DOHH2 (cell line): Measurements from ENCODE around the gene DNASE2.

Source experiments
- H3F3A ChIP-seq: fragments of 200-600 bp; sonication (generic), shearing (Covaris generic); 2 replicates; pipeline ENCODE4 v1.6.0; 2016; ENCODE audit warnings: antibody characterized with exemption, mild to moderate bottlenecking; ENCODE audit not compliant: control insufficient read depth, insufficient read depth
- H3K27ac ChIP-seq: fragments of 200-600 bp; sonication (generic); 2 replicates; pipeline ENCODE4 v1.5.1; 2014; ENCODE audit warnings: low read depth, mild to moderate bottlenecking, low read length, moderate library complexity
- H3K27me3 ChIP-seq: fragments of 200-600 bp; sonication (generic); 2 replicates; pipeline ENCODE4 v1.6.1; 2014; ENCODE audit warnings: mild to moderate bottlenecking, low read length, mixed read lengths; ENCODE audit not compliant: control insufficient read depth
- H3K36me3 ChIP-seq: fragments of 200-600 bp; sonication (generic); 2 replicates; pipeline ENCODE4 v1.6.1; 2014; ENCODE audit warnings: mild to moderate bottlenecking, low read length, moderate library complexity, mixed read lengths; ENCODE audit not compliant: control insufficient read depth
- H3K4me1 ChIP-seq: fragments of 200-600 bp; sonication (generic); 2 replicates; pipeline ENCODE4 v1.6.1; 2014; ENCODE audit warnings: mild to moderate bottlenecking, low read length, mixed read lengths; ENCODE audit not compliant: control insufficient read depth
- H3K4me2 ChIP-seq: fragments of 200-600 bp; sonication (generic); 2 replicates; pipeline ENCODE4 v1.6.0; 2014; ENCODE audit warnings: mild to moderate bottlenecking, low read length, moderate library complexity
- H3K4me3 ChIP-seq: fragments of 200-600 bp; sonication (generic); 2 replicates; pipeline ENCODE4 v1.5.1; 2014; ENCODE audit warnings: mild to moderate bottlenecking, low read length, mixed read lengths
- H3K79me2 ChIP-seq: fragments of 200-600 bp; sonication (generic); 2 replicates; pipeline ENCODE4 v1.6.1; 2014; ENCODE audit warnings: mild to moderate bottlenecking, low read length, mixed read lengths; ENCODE audit not compliant: control insufficient read depth
- H3K9me2 ChIP-seq: fragments of 200-600 bp; sonication (generic); replicated peaks from 2 replicates; pipeline ENCODE4 v1.6.1; 2014; ENCODE audit warnings: mild to moderate bottlenecking, low read length, mixed read lengths; ENCODE audit not compliant: control insufficient read depth
- H3K9me3 ChIP-seq: fragments of 200-600 bp; sonication (generic); 2 replicates; pipeline ENCODE4 v1.6.1; 2014; ENCODE audit warnings: antibody characterized with exemption, low read length, mixed read lengths; ENCODE audit not compliant: control insufficient read depth, insufficient read depth
- H4K20me1 ChIP-seq: fragments of 200-600 bp; sonication (generic); 2 replicates; pipeline ENCODE4 v1.6.0; 2014; ENCODE audit warnings: low read depth, mild to moderate bottlenecking, antibody characterized with exemption, low read length, moderate library complexity; ENCODE audit not compliant: control insufficient read depth, insufficient read depth
- CTCF ChIP-seq: fragments of 200-600 bp; sonication (generic); IDR thresholded peaks from one replicate; pipeline ENCODE4 v1.5.1; 2014; ENCODE audit warnings: antibody characterized with exemption, mild to moderate bottlenecking, low read depth, low read length; ENCODE audit not compliant: poor library complexity, severe bottlenecking

Gene DNASE2

GRCh38 chr19:12825254-12826131 is 55.8 kb downstream of the DNASE2 start:
- Histone ChIP-seq H3K4me3 (no peak overlapping the region), H3K27me3 (no peaks in the 10 kb centered on the region), H3K79me2 (no peaks in the 10 kb centered on the region), H3K9me3 (no peaks in the 10 kb centered on the region), H3K4me1 (peaks cover 7% of the 10 kb centered on the region), H3K9me2 (no peaks in the 10 kb centered on the region), H3K36me3 (no peaks in the 10 kb centered on the region), H4K20me1 (no peaks in the 10 kb centered on the region), H3K4me2 (no peak overlapping the region), H3F3A (no peaks in the 10 kb centered on the region), H3K27ac (no peak overlapping the region)
- no peak for TF ChIP-seq CTCF
